Fibroblast of mammary gland (primary cell): Measurements from ENCODE around the gene ANKFY1.

Experiments used
- DNase-seq: peaks from one replicate; pipeline ENCODE4 v3.0.0-alpha.2; 2010; ENCODE audit warnings: low read depth
- H3K4me3 ChIP-seq: 2 replicates; pipeline ENCODE4 v1.5.1; 2011; ENCODE audit warnings: low read depth, mild to moderate bottlenecking, low read length, moderate library complexity; ENCODE audit not compliant: control insufficient read depth
- TF ChIP-seq, protein P1 (sequence below): conservative IDR thresholded peaks from 2 replicates; pipeline ENCODE4 v1.5.1; 2011; ENCODE audit warnings: low read depth, low read length, inconsistent platforms; ENCODE audit not compliant: control insufficient read depth, insufficient read depth

The ANKFY1 gene

DNA sequence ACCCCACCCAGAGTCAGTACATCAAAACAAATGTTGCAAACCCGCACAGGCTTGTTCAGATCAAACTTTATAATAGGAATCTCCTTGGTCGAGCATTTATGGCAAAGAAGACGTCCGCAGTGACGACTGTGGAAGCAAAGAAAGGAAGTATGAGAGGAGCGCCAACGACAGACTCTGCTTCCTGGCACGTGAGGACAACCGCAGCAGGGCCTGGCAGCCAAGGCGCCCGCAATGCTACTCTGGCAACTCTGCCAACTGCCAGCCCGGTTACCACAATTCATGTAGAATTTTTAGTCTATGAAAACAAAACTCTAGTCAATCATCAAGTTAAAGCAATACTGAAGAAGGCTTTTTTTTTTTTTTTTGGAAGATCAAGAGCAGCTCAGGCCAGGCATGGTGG, 96.0 kb downstream of the ANKFY1 start:
- TF ChIP-seq, protein P1, sequence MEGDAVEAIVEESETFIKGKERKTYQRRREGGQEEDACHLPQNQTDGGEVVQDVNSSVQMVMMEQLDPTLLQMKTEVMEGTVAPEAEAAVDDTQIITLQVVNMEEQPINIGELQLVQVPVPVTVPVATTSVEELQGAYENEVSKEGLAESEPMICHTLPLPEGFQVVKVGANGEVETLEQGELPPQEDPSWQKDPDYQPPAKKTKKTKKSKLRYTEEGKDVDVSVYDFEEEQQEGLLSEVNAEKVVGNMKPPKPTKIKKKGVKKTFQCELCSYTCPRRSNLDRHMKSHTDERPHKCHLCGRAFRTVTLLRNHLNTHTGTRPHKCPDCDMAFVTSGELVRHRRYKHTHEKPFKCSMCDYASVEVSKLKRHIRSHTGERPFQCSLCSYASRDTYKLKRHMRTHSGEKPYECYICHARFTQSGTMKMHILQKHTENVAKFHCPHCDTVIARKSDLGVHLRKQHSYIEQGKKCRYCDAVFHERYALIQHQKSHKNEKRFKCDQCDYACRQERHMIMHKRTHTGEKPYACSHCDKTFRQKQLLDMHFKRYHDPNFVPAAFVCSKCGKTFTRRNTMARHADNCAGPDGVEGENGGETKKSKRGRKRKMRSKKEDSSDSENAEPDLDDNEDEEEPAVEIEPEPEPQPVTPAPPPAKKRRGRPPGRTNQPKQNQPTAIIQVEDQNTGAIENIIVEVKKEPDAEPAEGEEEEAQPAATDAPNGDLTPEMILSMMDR: no peak

DNA sequence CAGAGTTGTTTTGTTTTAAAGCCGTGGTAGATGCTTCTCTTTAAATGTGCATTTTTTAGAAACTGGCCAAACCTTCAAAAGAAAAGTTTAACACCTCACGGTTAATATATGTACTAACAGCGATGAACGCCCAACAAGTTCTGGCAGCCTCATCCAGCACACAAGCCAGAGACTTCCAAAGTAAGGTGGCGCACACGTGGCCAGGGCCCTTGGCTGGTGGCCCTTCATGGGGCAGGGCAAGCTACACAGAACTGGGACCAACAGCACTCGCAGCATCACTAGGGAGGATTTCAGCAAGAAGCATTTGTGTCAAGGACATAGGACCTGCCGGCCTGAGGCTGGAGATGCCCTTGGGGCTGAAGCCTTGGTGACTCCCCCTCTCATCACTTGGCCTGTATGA, 97.4 kb downstream of the ANKFY1 start:
- no peak for DNase-seq
- TF ChIP-seq, protein P1: no peak
- H3K4me3 ChIP-seq: no peak overlapping the region

More for the DNA sequence above, 96.0 kb downstream of the ANKFY1 start:
- DNase-seq: no peak
- no peak overlapping the region for H3K4me3 ChIP-seq

DNA sequence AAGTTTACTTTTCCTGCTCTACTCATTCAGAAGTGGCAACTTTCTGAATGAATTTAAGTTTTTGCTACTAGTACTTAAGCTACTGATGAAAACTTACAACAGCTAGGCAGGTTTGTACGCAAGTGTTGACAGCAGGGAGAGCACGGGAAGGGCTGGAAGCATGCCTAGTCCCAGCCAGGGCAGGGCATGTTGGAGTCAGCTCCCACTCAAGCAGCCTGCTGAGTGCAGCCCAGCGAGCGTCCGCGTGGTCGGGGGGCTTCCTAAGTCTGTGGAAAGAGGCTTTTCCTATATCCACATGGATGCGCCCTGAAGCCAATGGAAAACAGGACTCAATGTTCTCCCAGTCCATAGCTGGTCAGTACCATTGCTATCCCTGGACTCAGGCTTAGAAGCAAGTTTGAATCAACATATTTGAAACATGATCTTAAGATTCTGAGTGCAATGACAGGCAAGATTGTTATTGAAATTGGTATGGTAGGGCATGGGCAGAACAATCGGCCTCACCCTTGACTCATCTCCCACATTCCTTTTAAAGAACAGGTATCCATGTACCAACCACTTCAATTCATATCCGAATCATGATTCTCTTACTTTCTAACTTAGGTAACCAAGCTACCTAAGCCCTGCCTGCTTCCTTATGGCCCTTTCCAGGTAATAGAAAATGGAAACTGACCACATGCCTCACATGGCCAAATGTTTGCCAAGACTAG, 98.3 kb downstream of the ANKFY1 start:
- no peak overlapping the region for H3K4me3 ChIP-seq
- DNase-seq: no peak
- TF ChIP-seq, protein P1: no peak

DNA sequence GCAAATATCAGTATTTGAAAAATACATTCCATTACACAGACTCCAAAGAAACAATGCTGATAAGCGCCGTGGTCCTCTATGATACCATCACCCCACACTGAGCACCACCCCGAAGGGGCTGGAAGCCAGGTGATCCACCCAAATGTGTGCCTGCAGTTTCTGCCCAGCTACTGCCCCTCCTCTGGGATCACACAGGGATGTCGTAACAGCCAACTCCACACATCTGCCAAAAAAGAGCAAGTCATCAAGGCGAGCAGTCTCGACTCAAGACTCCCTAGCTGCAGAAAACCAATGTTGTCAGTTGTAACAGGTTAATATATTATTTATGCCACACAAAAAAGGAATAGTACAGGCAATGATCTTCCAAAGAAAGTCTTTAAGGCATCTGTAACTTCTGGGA, 99.8 kb downstream of the ANKFY1 start:
- DNase-seq: peak; percentile 74
- TF ChIP-seq, protein P1: no peak
- H3K4me3 ChIP-seq: no peak overlapping the region

DNA sequence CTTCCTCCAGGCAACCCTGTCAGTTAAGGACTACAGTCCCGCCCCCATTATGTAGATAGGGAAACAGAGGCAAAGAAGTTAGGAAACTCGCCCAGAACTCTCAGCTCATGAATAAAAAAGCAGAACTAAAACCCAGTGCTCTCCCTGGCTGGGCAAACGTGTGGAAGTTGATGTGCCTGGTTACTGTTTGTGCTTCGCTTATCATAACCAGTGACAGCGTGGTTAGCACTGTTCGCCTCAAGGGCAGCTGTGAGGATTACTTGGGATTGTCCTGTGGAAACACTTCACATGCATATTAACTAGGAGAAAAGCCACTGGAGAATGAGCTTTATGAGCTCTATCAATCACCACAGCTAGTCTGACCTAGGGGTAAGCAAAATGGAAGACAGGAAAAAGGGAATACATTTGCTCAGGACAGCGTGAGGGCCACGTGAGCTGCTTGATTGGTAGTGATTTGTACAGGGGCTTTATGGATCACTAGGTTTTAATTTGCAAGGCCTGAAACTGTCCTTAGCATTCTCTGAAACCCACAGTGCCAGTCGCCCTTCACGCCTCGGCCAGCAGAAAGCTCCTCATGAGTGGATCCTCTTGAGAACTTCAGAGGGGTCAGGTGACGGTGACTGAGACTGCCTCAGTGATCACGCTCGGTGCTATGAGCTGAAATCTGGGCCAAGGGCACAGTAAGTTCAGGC, 100.9 kb downstream of the ANKFY1 start:
- no peak for DNase-seq
- TF ChIP-seq, protein P1: no peak
- H3K4me3 ChIP-seq: no peak overlapping the region

DNA sequence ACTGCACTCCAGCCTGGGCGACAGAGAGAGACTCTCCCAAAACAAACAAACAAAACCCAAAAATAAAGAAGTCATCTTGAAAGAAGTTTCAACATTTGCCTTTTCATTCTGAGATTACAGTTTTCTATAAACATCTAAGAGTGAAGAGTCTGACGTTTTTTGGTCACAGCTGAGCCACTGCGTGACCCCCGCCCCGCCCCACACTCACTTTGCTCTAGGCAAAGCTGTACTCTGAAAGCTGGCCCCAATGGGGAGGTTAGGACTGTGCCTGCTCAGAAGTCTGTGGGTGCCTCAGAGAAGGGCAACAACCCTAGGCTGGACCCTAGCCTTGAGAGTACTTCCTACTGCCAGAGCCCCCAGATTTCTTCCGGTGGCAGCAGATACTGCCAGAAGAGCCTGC, 101.5 kb downstream of the ANKFY1 start:
- no peak for DNase-seq
- TF ChIP-seq, protein P1: no peak
- H3K4me3 ChIP-seq: no peak overlapping the region
